Stimulated activated CD8-positive, alpha-beta memory T cell treated with anti-CD3 and anti-CD28 coated beads, Interleukin-2, amount 100 ng/mL, for 48 hours (primary cell): ENCODE measurements around the gene ZNF560.
A peak's percentile ranks its signal among the peaks of the same experiment; 100 is the strongest.
"Not testable (repeated sequence)": the region's sequence is repeated elsewhere in the genome, so short reads cannot be mapped to it uniquely, and the experiment has no call there.

Experiments used
- DNase-seq, 2 donors: peaks; one replicate each; pipeline ENCODE4 v3.0.0-alpha.2; 2020; ENCODE audit warnings: low read depth in 2 of 2

ZNF560 gene

DNA sequence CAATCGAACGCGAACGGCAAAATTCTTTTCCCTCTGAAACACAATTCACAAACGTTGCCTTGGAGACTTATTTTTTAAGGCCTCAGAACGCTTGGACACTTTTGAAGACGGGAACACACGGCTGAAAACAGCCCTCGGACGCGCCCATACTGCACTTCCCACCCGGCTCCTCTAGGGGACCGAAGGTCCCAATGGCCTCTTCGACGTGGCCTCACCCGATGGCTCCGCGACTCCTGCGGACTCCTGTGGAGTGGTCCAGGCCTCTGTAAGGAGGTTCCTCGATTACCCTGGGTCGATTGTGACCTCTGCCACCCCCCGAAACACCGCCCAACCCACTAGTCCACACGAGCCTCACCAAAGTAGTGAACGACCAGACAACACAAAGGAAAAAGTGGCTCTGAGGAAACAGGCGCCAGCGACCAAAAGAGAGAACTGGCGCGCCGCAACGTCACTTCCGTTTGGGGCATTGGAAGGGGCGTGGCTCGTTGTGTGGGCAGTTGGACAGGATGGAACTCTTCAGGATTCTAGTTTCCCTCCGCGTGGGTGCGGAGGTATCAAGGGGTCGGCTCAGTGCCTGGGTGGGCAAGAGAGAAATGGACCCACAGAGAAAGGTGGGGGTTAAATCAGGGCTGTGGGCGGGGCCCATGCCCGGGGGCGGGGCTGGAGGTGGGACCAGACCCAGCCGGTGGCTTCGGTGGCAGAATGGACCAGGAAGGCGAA, at the start of gene ZNF560:
Gene ZNF560 (minus strand): TSS at position 434 of the 720 bp plus-strand sequence. CDS start 23,303 bp downstream, outside the sequence.
- peak in 1 of 2 donors; percentile 2 for DNase-seq

DNA sequence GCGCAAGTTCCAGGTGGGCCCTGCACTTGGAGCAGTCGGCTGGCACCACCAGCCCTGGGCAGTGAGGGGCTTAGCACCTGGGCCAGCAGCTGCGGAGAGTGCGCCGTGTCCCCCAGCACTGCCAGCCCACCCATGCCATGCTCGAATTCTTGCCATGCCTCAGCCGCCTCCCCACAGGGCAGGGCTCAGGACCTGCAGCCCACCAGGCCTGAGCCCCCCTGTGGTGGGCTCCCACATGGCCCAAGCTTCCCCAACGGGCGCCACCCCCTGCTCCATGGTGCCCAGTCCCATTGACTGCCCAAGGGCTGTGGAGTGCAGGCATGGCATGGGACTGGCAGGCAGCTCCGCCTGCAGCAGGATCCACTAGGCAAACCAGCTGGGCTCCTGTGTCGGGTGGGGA, 49.5 kb upstream of the ZNF560 start:
- no peak for DNase-seq

DNA sequence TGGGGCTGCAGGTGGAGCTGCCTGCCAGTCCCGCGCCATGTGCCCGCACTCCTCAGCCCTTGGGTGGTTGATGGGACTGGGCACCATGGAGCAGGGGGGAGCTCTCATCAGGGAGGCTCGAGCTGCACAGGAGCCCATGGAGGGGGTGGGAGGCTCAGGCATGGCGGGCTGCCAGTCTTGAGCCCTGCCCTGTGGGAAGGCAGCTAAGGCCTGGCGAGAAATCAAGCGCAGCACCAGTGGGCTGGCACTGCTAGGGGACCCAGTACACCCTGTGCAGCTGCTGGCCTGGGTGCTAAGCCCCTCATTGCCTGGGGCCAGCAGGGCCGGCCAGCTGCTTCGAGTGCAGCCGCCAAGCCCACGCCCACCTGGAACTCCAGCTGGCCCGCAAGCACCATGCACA, 42.9 kb upstream of the ZNF560 start:
- not testable (repeated sequence) for DNase-seq

DNA sequence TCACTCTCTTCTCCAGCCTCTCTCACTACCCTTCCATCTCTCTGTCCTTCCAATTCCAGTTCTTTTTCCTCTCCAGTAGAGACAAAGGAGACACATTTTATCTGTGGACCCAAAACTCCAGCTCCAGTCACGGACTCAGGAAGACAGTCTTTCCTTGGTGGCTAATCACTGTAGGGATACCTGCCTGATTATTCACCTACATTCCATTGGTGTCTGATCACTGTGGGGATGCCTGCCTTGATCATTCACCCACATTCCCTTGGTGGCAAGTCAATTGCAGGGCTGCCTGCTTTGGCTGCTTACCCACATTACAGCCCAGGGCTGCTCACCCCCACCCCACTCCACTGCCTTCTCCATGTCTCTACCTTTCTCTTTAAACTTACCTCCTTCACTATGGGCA, 41.5 kb upstream of the ZNF560 start:
- DNase-seq, result not testable (repeated sequence)

DNA sequence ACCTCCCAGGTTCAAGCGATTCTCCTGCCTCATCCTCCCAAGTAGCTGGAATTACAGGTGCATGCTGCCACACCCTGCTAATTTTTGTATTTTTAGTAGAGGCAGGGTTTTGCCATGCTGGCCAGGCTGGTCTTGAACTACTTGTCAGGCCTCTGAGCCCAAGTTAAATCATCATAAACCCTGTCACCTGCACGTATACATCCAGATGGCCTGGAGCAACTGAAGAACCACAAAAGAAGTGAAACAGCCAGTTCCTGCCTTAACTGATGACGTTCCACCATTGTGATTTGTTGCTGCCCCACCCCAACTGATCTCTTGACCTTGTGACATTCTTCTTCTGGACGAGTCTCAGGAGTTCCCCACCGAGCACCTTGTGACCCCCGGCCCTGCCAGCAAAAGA, 40.8 kb upstream of the ZNF560 start:
- DNase-seq, result not testable (repeated sequence)

DNA sequence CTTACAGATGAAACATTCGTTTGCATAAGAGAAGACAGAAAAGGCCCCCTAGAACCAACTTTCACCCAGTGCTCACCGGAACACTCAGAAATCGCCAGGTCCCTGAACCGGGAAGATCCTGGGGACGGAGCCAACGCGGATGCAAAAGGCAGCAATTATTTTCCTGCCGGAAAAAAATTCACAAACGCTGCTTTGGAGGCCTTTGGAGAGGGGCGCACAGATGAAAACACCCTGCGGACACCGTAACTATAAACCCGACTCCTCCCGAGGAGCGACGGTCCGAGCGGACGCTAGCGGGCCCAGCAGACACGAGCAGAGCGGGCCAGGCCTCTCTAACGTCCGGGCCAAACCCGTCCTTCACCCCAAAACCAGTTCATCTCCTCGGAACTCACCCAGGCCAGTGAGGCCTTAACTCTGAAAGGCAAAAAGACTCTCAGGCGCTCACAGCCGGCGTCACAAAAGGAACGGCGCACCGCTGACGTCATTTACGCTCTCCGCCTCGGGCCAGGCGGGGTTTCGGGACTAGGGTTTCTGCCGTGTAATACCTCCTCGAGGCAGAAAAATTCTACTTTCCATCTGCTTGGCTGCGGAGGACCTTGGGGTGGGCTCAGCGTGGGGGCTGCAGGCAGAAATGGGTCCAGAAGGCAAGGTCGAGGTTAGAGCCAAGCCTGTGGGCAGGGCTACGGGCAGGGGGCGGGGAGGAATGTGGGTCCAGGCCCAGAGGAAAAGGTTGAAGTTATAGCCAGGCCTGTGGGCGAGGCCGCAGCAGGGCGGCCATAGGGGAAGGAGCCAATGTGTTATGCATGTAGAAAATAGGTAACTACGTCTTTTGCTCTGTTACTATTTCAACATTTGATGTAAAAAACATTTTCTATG, 40.0 kb upstream of the ZNF560 start, which contains the start of gene ZNF426:
Gene ZNF426 (minus strand): TSS at position 463 of the 876 bp plus-strand sequence. CDS start 2,413 bp downstream, outside the sequence.
- DNase-seq, result peak; percentile 75 to 82

DNA sequence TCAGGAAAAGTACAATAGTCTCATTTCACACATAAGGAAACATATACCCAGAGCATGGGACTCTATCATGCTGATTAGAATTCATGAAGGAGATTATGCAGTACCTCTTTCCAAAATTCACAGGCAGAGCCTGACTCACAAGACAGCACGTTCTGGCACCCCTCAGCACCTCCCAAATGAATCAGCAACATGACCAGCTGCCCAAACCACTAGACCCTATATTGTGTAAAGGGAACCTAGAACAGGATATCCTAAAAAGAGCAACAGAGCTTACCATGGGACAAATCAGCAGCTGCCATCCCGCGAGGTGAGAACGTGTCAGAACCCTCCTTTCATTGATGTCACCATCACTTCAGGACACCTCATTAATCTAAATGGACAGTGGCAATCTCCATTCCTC, 37.5 kb upstream of the ZNF560 start:
- DNase-seq, result no peak

DNA sequence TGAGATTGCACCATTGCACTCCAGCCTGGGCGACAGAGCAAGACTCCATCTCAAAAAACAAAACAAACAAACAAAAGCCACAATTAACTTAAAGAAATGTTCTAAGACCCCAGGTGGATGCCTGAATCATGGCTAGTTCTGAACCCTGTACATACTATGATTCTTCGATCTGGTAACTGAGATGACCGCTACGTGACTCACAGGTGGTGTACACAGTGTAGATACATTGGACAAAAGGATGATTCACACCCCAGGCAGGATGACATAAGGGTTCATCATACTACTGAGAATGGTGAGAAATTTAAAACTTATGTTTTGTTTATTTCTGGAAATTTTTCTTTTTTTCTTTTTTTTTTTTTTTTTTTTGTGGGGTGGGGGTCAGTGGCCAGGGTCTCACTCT, 33.5 kb upstream of the ZNF560 start:
- DNase-seq, result peak in 1 of 2 donors; percentile 7

DNA sequence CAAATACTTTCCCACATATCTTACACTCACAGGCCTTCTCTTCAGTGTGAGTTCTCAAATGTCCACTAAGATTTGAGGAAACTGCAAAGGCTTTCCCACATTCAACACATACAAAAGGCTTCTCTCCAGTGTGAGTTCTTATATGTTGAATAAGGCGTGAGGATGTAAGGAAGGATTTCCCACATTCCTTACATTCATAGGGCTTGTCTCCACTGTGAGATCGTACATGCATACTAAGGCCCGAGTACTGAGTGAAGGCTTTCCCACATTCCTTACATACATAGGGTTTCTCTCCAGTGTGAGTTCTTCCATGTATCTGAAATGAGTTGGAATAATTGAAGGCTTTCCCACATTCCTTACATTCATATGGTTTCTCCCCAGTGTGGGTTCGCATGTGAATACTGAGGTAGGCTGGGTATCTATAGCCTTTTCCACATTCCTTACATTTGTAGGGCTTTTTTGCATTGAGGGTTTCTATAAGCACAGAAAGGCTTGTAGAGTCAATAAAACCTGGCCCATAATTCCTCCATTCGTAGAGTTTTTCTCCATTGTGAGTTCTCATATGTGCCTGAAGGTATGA, 30.4 kb upstream of the ZNF560 start:
- no peak for DNase-seq

DNA sequence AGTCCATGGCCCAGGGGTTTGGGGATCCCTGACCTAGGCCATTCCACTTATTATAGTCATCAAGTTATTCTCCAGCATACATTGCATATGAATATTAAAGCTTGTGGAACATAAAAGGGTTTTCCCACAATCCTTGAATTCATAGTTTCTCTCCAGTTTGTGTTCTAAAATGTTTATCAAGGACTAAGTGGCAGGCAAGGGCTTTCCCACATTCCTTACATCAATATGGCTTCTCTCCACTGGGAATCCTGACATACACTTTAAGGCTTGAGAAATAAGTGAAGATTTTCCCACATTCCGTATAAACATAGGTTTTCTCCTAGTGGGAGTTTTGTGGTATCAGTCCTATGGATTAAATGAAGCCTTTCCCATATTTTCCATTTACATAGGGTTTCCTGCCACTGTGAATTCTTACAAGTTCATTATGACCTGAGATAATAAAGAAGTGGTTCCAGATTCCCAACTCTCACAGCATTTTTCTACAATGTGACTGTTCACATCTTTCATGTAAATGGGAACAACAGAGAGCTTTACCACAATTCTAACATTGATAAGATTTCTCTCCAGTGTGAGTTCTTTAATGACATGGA, 25.6 kb upstream of the ZNF560 start:
- DNase-seq, result no peak

DNA sequence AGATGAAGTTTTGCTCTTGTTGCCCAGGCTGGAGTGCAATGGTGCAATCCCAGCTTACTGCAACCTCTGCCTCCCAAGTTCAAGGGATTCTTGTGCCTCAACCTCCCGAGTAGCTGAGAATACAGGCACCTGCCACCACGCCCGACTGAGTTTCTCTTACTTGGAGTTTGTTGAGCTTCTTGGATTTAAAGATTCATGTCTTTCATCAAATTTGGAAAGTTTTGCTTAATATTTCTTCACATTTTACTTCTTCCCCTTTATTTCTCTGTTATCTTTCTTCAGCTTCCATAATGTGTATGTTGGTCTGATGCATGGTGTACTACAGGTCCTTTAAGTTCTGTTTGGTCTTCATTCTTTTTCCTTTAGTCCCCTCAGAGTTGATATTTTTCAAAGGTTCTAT, 8.9 kb upstream of the ZNF560 start:
- DNase-seq, result no peak

DNA sequence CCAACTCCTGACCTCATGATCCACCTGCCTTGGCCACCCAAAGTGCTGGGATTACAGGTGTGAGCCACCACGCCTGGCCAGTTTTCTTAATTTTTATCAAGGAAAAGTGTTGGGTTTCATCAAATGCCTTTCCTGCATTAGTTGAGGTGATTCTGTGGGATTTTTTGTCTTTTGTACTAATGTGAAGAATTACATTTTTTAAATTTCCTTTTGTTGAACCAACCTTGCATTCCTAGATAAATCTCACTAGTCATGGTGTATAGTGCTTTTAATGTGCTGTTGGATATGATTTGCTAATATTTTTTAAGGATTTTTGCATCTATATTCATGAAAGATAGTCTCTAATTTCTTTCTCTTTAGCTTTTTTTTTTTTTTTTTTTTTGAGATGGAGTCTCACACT, 2.4 kb upstream of the ZNF560 start:
- DNase-seq, result no peak

DNA sequence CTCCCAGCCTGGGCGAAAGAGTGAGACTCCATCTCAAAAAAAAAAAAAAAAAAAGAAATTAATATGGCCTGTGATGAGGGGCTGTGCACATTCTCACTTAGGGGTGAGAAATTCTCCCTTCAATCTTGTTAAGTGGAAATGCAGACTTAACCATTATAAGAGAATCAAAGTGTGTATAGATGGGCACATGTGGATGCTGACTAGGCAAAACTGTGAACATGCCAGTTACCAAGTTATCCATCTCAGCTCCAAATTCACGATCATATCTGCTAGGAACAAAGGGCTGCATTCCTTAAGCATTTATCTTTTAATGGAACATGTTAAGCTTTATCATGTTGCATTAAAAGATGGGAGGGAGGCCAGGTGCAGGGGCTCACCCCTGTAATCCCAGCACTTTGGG, 4.3 kb downstream of the ZNF560 start:
- no peak for DNase-seq

DNA sequence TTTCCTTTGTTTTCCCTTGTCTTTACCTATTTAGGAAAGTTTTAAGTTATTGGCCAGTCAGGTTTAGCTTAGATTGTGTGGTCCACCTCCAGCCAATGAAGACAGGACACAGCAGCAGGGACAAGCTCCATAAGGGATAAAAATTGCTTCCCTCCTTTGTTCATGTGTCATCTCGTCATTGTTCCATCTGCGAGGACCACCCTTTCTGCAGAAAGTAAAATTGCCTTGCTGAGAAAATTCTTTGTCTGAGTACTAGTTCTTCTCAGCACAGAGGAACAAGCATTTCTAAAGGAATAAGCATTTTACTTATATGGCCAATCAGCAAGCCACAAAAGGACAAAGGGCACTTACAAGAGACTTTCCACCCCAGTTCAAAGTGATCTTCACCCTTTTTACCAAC, 11.4 kb downstream of the ZNF560 start:
- no peak for DNase-seq

DNA sequence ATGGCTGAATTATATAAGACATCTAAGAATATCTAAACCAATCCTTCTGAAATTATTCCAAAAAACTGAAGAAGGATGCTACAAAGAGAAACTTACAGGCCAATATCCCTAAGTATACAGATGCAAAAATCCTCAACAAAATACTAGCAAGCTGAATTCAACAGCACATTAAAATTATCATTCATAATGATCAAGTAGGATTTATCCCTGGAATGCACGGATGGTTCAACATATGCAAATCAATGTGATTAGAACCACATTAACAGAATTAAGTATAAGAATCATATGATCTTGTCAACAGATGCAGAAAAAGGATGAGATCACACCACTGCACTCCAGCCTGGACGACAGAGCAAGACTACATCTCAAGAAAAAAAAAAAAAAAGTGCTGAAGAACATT, 13.3 kb downstream of the ZNF560 start:
- DNase-seq, result no peak

DNA sequence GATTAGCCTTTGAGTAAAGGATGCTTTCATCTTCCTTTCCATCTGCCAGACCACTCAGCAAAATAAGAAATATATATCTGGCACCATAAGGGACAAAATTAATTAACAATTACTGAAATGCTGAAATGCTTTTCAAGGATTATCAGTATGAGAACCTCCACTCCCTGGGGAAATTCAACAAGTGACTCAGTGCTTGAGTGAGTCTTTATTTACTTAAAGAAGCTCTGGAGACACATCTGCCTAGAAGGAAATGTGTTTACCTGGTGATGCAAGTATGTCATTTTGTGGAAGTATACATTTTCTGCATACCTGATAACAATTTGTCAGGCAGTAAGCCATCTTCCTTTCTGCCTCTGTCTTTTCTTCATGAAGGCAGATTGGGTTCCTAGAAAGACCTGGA, 23.4 kb downstream of the ZNF560 start:
- no peak for DNase-seq

DNA sequence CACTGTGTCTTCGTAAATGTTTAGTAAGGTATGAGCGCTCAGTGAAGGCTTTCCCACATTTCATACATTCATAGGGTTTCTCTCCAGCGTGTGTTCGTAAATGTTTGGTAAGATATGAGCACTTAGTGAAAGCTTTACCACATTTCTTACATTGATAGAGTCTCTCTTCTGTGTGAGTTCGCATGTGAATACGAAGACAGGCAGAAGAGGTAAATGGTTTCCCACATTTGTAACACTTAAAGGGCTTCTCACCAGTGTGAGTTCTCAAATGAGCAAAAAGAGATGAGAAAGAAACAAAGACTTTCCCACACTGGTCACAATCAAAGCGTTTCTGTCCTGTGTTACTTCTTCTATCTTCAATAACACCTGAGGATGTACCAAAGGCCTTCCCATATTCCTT, 31.3 kb downstream of the ZNF560 start:
- DNase-seq, result no peak

DNA sequence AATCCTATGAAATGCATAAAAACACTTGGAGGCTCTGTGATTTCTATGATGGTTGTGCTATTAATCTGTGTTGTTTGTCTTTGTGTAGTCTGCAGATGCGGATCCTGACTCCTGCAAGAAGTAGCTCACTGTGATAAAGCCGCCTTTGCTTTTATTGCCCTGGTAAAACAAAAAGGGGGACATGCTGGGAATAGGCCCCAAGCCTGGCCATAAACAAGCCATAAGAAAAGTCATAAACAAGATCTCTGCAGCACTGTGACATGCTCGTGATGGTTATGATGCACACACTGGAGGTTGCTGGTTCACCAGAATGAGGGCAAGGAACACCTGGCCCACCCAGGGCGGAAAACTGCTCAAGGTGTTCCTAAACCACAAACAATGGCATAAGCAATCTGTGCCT, 36.5 kb downstream of the ZNF560 start:
- DNase-seq, result no peak

DNA sequence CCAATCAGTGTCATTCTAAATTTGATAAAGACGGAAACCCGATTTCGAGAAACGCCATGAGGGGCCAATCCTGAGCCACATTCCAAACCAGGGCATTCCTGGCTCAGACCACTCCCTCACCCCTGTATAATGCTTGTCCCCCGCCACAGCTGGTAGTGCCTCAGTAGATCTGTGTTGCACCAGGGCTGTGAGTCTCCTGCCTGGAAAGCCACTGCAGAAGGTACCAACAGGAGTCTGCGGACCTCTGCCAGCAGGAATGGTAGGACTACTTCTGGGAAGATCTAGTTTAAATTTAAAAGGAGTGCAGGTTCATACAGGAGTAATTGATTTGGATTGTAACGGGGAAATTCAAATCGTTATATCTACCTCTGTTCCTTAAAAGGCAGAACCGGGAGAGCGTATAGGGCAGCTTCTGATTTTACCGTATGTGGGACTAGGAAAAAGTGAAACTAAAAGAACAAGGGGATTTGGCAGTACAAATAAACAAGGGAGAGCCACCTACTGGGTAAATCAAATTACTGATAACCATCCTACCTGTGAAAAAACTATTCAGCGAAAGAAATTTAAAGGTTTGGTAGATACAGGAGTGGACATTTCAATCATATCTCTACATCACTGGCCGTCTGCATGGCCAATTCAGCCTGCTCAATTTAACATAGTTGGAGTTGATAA, 42.3 kb downstream of the ZNF560 start:
- no peak for DNase-seq

DNA sequence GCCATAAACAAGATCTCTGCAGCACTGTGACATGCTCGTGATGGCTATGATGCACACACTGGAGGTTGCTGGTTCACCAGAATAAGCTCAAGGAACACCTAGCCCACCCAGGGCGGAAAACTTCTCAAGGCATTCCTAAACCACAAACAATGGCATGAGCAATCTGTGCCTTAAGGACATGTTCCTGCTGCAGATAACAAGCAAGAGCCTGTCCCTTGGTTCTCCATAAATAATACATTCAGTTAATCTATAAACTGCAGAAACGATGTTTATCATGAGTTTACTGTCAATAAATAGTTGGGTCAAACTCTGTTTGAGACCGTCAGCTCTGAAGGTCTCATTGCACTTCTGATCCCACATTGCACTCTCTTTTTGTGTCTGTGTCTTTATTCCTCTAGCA, 44.5 kb downstream of the ZNF560 start:
- DNase-seq, result no peak

DNA sequence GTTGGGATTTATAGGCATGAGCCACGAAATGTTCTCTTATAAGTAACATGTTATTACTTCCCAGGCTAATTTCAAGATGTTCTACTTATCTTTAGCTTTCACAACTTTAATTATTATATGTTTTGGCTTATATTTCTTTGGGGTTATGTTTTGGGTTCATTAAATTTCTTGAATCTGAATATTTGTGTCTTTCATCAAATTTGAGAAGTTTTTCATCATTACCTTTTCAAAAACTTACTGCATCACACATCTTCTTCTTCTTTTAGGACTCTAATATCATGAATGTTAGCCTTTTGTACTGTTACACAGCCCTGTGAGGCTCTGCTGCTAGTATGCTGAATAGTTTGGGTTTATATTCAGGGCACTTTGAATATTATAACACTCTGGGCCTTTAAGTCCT, 53.4 kb downstream of the ZNF560 start:
- DNase-seq, result no peak

DNA sequence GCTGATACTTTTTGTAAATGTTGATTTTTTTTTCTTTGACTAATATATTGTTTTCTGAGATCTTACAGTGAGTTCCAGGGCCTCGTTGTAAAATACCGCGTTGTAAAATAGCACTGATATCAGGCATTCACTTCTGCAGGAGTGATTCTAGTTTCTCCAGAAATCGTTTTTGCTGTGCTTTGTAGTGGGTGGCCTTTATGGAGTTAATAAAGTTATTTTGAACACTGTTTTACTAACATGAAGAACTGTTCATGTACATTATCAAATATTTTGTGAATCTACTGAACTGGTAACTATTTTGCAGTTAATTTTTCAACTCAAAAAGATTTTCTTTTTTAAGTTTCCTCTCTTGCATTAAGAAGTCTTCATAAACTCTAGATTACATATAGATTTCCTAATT, 62.1 kb downstream of the ZNF560 start:
- no peak for DNase-seq
